Measurements from ENCODE around the gene TIMM17B.

The TIMM17B gene

GRCh38 chrX:48897625-48898306, at the start of gene TIMM17B, which contains the start of gene PQBP1:
TSS of gene TIMM17B (minus strand) at chrX:48897768. CDS start at chrX:48897749, 19 bp downstream.
TSS of gene PQBP1 (plus strand) at chrX:48897930. CDS start at chrX:48898510, 580 bp downstream.
- no peaks in the 10 kb centered on the region for H3K9me3 ChIP-seq (ENCODE audit: insufficient read depth, low read length)
- no peak for TF ChIP-seq CTCF (IDR thresholded peaks at IDR 0.05; ENCODE audit: low read depth, low read length)
- TF ChIP-seq EZH2phosphoT487 (IDR thresholded peaks at IDR 0.05; ENCODE audit: low read depth): no peak
- peaks cover 53% of the 10 kb centered on the region for H3K79me2 ChIP-seq (ENCODE audit: low read length)

GRCh38 chrX:48945517-48946348, 48.2 kb upstream of the TIMM17B start:
- Histone ChIP-seq H3K36me3 (replicated peaks; ENCODE audit: low read depth, low read length) (peaks cover 13% of the 10 kb centered on the region), H3K27me3 (ENCODE audit: low read depth, low read length) (no peaks in the 10 kb centered on the region), H3K9me3 (ENCODE audit: insufficient read depth, low read length) (no peaks in the 10 kb centered on the region), H4K20me1 (ENCODE audit: insufficient read depth, low read length) (no peaks in the 10 kb centered on the region), H3K4me1 (ENCODE audit: low read length) (peaks cover 46% of the 10 kb centered on the region), H3K4me2 (ENCODE audit: low read length) (peak overlapping the region; percentile 41), H3K27ac (ENCODE audit: low read length) (peak overlapping the region; percentile 38), H3K4me3 (ENCODE audit: low read length) (no peak overlapping the region), H2AFZ (ENCODE audit: low read depth, low read length) (no peak overlapping the region), H3K9ac (ENCODE audit: low read length) (peak overlapping the region; percentile 27), H3K79me2 (ENCODE audit: low read length) (peaks cover 76% of the 10 kb centered on the region)
- TF ChIP-seq EZH2phosphoT487 (IDR thresholded peaks at IDR 0.05; ENCODE audit: low read depth): no peak
- peak; percentile 79 for TF ChIP-seq CTCF (IDR thresholded peaks at IDR 0.05; ENCODE audit: low read depth, low read length)

More at GRCh38 chrX:48897625-48898306, at the start of gene TIMM17B, which contains the start of gene PQBP1:
- peak within 1 kb of the TSS; percentile 97 for H3K27ac ChIP-seq (ENCODE audit: low read length)
- H3K27me3 ChIP-seq (ENCODE audit: low read depth, low read length): no peaks in the 10 kb centered on the region
- peak within 1 kb of the TSS; percentile 96 for H3K4me2 ChIP-seq (ENCODE audit: low read length)
- peak within 1 kb of the TSS; percentile 94 for H3K9ac ChIP-seq (ENCODE audit: low read length)
- peaks cover 6% of the 10 kb centered on the region; the same call in 1 of the 2 replicates for H4K20me1 ChIP-seq (ENCODE audit: insufficient read depth, low read length)
- peaks cover 14% of the 10 kb centered on the region for H3K4me1 ChIP-seq (ENCODE audit: low read length)
- H2AFZ ChIP-seq (ENCODE audit: low read depth, low read length): peak within 1 kb of the TSS; percentile 29; the same call in 1 of the 2 replicates
- peaks cover 19% of the 10 kb centered on the region for H3K36me3 ChIP-seq (replicated peaks; ENCODE audit: low read depth, low read length)
- H3K4me3 ChIP-seq (ENCODE audit: low read length): peak within 1 kb of the TSS; percentile 100

- Histone ChIP-seq H3K4me1 (ENCODE audit: low read length) (peaks cover 72% of the 10 kb centered on the region), H3K4me2 (ENCODE audit: low read length) (peak overlapping the region; percentile 24; the same call in 1 of the 2 replicates)
- TF ChIP-seq CTCF (IDR thresholded peaks at IDR 0.05; ENCODE audit: low read depth, low read length) (no peak), EZH2phosphoT487 (IDR thresholded peaks at IDR 0.05; ENCODE audit: low read depth) (no peak)
Measured at GRCh38 chrX:48942895-48943294, 45.3 kb upstream of the TIMM17B start.

More at GRCh38 chrX:48942895-48943294, 45.3 kb upstream of the TIMM17B start:
- peaks cover 84% of the 10 kb centered on the region for H3K79me2 ChIP-seq (ENCODE audit: low read length)
- peaks cover 22% of the 10 kb centered on the region for H3K36me3 ChIP-seq (replicated peaks; ENCODE audit: low read depth, low read length)
- H3K4me3 ChIP-seq (ENCODE audit: low read length): no peak overlapping the region
- peak overlapping the region; percentile 39 for H3K9ac ChIP-seq (ENCODE audit: low read length)
- H3K27me3 ChIP-seq (ENCODE audit: low read depth, low read length): no peaks in the 10 kb centered on the region
- no peak overlapping the region for H2AFZ ChIP-seq (ENCODE audit: low read depth, low read length)
- H4K20me1 ChIP-seq (ENCODE audit: insufficient read depth, low read length): no peaks in the 10 kb centered on the region
- H3K27ac ChIP-seq (ENCODE audit: low read length): peak overlapping the region; percentile 62
- H3K9me3 ChIP-seq (ENCODE audit: insufficient read depth, low read length): no peaks in the 10 kb centered on the region

Data from OCI-LY3 (cell line).